GM12865 (cell line): ENCODE results near the gene AKIRIN2.

Source experiments
- DNase-seq: peaks from one replicate; pipeline ENCODE4 v3.0.0; 2010; ENCODE audit warnings: low read depth
- H3K4me3 ChIP-seq: 2 replicates; pipeline ENCODE4 v1.5.1; 2011; ENCODE audit warnings: mild to moderate bottlenecking, low read depth, low read length, control low read depth
- TF ChIP-seq, protein P1 (sequence below): IDR thresholded peaks from 2 replicates; pipeline ENCODE4 v1.5.1; 2011; ENCODE audit warnings: low read length, control low read depth, low read depth, inconsistent platforms; ENCODE audit not compliant: insufficient read depth; ENCODE audit errors: missing control alignments

AKIRIN2 gene

DNA sequence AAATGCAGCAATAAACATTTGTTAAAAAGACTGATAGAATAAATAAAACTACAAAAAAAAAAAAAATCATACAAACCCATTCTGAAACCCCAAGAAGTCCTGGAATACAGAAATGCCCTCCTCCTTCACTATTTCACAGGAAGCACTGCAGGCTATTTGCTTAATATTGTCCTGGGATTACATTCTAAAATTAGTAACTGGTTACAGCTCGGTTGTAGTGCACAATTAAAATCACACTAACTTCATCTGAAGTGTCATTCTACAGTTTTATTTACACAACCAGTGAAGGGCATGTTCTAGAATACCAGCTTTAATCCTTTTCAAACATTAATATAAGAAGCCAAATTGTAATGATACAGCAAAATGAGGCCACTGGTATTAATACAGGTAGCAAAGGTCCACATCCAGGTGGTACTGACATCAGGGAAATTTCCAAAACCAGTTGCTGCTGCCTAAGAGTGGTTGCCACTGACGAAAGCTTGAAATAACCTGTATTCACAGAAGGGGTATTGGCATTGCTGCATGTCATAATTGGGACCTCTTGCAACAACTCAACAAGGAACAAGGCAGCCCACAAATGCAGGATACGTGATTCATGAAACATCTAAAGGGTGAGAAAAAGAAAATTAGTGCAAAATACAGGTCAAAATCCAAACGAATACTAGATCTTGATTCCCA is 26.9 kb downstream of the AKIRIN2 start:
- DNase-seq = no peak
- no peak overlapping the region for H3K4me3 ChIP-seq
- TF ChIP-seq, protein P1, sequence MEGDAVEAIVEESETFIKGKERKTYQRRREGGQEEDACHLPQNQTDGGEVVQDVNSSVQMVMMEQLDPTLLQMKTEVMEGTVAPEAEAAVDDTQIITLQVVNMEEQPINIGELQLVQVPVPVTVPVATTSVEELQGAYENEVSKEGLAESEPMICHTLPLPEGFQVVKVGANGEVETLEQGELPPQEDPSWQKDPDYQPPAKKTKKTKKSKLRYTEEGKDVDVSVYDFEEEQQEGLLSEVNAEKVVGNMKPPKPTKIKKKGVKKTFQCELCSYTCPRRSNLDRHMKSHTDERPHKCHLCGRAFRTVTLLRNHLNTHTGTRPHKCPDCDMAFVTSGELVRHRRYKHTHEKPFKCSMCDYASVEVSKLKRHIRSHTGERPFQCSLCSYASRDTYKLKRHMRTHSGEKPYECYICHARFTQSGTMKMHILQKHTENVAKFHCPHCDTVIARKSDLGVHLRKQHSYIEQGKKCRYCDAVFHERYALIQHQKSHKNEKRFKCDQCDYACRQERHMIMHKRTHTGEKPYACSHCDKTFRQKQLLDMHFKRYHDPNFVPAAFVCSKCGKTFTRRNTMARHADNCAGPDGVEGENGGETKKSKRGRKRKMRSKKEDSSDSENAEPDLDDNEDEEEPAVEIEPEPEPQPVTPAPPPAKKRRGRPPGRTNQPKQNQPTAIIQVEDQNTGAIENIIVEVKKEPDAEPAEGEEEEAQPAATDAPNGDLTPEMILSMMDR = no peak

DNA sequence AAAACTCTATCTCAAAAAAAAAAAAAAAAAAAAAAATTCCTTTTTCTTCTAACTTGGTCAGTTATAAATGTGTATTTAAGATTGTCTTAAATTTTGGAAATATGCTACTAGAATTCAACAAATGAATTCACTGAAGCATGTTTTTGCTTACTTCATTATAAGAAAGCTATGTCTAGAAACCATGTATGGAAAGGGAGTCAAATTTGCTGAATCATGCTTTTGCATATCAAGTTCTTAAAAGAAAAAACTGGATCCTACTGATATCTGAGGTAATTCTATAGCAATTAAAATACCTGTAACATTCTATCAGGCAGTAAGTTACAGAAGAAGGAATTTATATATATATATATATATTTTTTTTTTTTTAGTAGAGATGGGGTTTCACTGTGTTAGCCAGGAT is 27.7 kb downstream of the AKIRIN2 start:
- DNase-seq = no peak
- TF ChIP-seq, protein P1 = no peak
- H3K4me3 ChIP-seq = no peak overlapping the region

DNA sequence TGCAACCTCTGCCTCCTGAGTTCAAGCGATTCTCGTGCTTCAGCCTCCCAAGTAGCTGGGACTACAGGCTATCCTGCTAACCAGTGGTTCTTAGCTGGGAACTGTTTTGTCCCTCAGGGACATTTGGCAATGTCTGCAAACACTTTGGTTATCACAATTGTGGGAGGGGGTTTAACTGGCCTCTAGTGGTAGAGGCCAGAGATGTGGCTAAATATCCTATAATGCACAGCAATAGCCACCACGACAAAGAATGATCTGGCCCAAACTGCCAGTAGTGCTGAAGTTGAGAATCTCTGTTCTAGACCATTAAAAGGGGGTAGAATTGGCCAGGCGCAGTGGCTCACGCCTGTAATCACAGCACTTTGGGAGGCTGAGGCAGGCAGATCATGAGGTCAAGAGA is 28.8 kb downstream of the AKIRIN2 start:
- TF ChIP-seq, protein P1 = no peak
- H3K4me3 ChIP-seq = no peak overlapping the region
- DNase-seq = no peak

DNA sequence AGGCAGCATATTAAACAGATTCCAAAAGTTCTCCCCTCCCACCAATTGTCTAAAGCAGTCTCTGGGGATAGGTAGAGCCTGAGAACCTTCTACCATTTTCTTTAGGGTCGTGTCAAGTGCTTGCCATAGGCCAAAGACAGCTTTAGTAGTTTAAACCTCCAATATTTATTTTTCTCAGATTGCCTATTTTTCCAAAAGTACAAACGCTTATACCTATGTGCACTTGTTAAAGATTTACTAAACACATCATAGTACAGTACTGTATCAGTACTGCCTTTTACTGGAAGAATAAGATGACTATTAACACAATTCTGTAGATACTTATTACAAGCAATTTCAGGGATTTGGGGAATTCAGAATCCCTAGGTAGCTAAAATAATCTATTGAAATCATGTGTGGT is 29.4 kb downstream of the AKIRIN2 start:
- TF ChIP-seq, protein P1 = no peak
- no peak for DNase-seq
- H3K4me3 ChIP-seq = no peak overlapping the region

DNA sequence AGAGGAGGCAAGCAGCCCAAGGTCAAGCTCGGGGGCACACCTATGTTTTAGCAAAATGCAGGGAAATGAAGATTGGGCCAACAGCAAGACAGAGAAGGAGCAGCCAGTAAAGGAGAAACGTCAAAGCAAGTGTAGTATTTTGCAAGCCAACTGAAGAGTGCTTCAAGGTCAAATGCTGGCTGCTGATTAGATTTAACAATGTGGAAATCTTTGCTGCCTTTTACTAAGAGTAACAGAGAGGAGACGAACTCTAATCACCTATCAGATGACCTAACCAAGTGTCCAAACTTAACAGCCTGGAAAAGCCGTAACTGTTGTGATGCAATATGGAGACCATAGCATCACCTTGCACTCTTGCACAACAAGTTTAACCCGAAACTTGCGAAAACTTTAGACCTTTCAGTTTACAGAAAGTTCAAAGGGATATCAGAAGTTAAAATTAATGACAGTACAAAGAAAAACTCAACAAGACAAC is 30.4 kb downstream of the AKIRIN2 start:
- no peak overlapping the region for H3K4me3 ChIP-seq
- TF ChIP-seq, protein P1 = no peak
- no peak for DNase-seq

DNA sequence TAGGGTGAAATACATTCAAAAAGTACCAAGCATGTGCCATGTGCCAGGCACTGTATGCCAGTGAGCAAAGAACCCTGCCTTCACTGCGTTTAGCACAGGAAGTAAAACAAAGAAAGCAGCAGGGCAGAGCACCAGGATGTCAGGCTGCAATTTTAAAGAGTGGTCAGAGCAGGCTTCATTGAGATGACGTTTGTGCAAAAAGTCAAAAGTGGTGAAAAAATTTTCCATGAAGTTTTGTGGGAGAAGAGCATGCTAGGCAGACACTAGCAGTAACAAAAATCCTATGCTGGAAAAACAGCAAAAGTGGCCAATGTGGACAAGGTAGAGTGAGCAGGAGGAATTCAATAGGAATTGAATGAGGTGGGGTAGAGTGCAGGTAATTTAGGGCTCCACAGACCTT is 31.3 kb downstream of the AKIRIN2 start:
- no peak for DNase-seq
- TF ChIP-seq, protein P1 = no peak
- no peak overlapping the region for H3K4me3 ChIP-seq

DNA sequence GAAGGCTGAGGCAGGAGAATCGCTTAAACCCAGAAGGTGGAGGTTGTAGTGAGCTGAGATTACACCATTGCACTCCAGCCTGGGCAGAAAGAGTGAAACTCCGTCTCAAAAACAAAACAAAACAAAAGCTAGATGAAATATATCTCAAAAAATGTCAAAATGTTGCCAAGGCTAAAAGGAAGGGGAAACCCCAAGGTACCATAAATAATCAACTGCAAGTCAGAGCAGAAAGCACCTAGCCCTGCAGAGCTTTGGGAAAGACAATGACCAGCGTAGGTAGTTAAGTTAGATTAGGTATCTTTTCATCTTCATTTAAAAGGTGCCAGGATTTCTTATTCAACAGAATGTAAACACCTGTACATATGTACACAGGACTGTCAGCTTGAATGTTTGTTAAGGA is 33.0 kb downstream of the AKIRIN2 start:
- TF ChIP-seq, protein P1 = no peak
- H3K4me3 ChIP-seq = no peak overlapping the region
- DNase-seq = peak; percentile 33
